RWPE1 (cell line): ENCODE measurements around the gene DLGAP1.

Experiments used
- CTCF ChIA-PET: fragments of 350-600 bp; sonication (Branson Sonifier 250); formaldehyde crosslinking; extraction: SDS; loops from one replicate; lab custom pipeline; 2021; lab: Yijun Ruan, JAX
- POLR2A ChIA-PET: fragments of 400-600 bp; formaldehyde crosslinking; extraction: SDS; loops from one replicate; lab custom pipeline; 2020; ENCODE audit warnings: antibody characterized with exemption; ENCODE audit not compliant: low non-redundant PET; lab: Yijun Ruan, JAX
- DNase-seq: peaks from one replicate; pipeline ENCODE4 v3.0.0; 2012; ENCODE audit warnings: low spot score
- H3K27ac ChIP-seq: fragments of 450-650 bp; 2 replicates; pipeline ENCODE4 v1.5.1; 2017
- TF ChIP-seq, protein P1 (sequence below): fragments of 450-650 bp; conservative IDR thresholded peaks from 2 replicates; pipeline ENCODE4 v1.5.1; 2017; ENCODE audit warnings: low read depth, mild to moderate bottlenecking

DLGAP1 gene

DNA sequence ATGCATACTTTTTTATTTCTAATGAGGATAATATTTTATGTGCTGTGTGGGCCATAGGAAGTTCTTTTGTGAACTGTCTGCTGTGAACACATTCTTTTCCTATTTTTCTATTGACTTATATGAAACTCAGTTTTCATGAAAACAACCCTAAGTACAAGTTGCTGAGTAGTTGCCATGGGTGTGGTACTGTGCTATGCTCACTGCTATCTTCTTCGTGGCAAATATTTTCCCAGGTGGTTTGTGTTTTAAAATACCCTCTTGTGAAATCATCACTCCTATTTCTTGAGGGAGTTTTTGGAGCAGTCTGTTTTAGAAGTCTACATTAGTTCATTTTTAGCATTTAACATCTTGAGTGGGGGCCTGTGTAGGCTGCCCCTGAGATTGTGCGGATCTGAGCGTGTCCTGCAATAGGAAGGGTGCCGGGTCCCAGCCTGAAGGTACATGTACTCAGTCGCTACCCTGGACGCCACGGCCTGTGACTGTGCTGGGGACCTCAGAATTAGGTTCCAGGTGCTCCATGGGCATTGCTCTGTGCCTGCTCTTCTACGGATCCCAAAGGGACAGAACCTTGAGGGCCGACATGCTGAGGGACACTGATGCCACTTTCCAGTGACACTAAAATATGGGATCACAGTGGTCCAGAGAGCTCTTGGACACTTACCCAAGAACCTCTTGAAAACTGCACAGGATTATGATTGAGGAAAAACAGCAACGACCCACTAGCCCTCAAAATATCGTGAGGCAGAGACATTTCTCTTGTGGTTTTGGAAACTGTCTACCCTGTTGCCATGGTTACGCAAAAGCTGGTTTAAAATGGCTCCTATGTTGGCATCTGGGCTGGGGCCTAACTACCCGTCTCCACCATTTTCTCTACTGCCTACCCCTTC is 524.7 kb downstream of the DLGAP1 start:
- TF ChIP-seq, protein P1, sequence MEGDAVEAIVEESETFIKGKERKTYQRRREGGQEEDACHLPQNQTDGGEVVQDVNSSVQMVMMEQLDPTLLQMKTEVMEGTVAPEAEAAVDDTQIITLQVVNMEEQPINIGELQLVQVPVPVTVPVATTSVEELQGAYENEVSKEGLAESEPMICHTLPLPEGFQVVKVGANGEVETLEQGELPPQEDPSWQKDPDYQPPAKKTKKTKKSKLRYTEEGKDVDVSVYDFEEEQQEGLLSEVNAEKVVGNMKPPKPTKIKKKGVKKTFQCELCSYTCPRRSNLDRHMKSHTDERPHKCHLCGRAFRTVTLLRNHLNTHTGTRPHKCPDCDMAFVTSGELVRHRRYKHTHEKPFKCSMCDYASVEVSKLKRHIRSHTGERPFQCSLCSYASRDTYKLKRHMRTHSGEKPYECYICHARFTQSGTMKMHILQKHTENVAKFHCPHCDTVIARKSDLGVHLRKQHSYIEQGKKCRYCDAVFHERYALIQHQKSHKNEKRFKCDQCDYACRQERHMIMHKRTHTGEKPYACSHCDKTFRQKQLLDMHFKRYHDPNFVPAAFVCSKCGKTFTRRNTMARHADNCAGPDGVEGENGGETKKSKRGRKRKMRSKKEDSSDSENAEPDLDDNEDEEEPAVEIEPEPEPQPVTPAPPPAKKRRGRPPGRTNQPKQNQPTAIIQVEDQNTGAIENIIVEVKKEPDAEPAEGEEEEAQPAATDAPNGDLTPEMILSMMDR, result no peak
- ChIA-PET POLR2A (no interaction called here), CTCF (interaction anchor here (0.5 to 0.7 kb wide), 2 partner anchors 26 to 68 kb away, joined by 3 read pairs; no protein-coding TSS in a partner anchor)
- H3K27ac ChIP-seq, result no peak overlapping the region
- no peak for DNase-seq

- POLR2A ChIA-PET, result no interaction called here
- no peak for DNase-seq
- CTCF ChIA-PET, result interaction anchor here (0.6 kb wide), 2 partner anchors 791 to 1062 kb away, joined by 4 to 6 read pairs; no protein-coding TSS in a partner anchor
- H3K27ac ChIP-seq, result no peak overlapping the region
- TF ChIP-seq, protein P1, result no peak
Observed at GRCh38 chr18:3924455-3924854, 530.7 kb downstream of the DLGAP1 start.

GRCh38 chr18:3923750-3924149 is 531.4 kb downstream of the DLGAP1 start:
- ChIA-PET POLR2A (no interaction called here), CTCF (interaction anchor here (0.6 kb wide), 2 partner anchors 792 to 1063 kb away, joined by 4 to 6 read pairs; no protein-coding TSS in a partner anchor)
- DNase-seq, result peak; percentile 7
- TF ChIP-seq, protein P1, result no peak
- H3K27ac ChIP-seq, result no peak overlapping the region

- CTCF ChIA-PET, result no interaction called here
- no peak overlapping the region for H3K27ac ChIP-seq
- TF ChIP-seq, protein P1, result no peak
- DNase-seq, result no peak
- POLR2A ChIA-PET, result no interaction called here
Observed at GRCh38 chr18:3921826-3922225, 533.3 kb downstream of the DLGAP1 start.

GRCh38 chr18:3920832-3921231 is 534.3 kb downstream of the DLGAP1 start:
- ChIA-PET CTCF (no interaction called here), POLR2A (no interaction called here)
- H3K27ac ChIP-seq, result no peak overlapping the region
- DNase-seq, result no peak
- TF ChIP-seq, protein P1, result no peak

GRCh38 chr18:3919396-3920061 is 535.6 kb downstream of the DLGAP1 start:
- DNase-seq, result no peak
- ChIA-PET POLR2A (no interaction called here), CTCF (no interaction called here)
- H3K27ac ChIP-seq, result no peak overlapping the region
- TF ChIP-seq, protein P1, result no peak
